OCI-LY7 (cell line): ENCODE measurements around the gene ASH1L.

Source experiments
- EZH2phosphoT487 ChIP-seq: fragments of 200-600 bp; sonication (generic); IDR thresholded peaks from 2 replicates; pipeline ENCODE4 v1.6.1; 2018; ENCODE audit warnings: low read depth, borderline replicate concordance, mild to moderate bottlenecking, mixed run types, antibody characterized with exemption, low read length, moderate library complexity, mixed read lengths
- TF ChIP-seq, protein P1 (sequence below): fragments of 200-600 bp; sonication (generic); conservative IDR thresholded peaks from 2 replicates; pipeline ENCODE4 v1.5.1; 2014; ENCODE audit warnings: mild to moderate bottlenecking, antibody characterized with exemption, low read length, moderate library complexity, mixed read lengths

GRCh38 chr1:155319536-155319935 lies 243.1 kb downstream of the ASH1L start:
- TF ChIP-seq, protein P1, sequence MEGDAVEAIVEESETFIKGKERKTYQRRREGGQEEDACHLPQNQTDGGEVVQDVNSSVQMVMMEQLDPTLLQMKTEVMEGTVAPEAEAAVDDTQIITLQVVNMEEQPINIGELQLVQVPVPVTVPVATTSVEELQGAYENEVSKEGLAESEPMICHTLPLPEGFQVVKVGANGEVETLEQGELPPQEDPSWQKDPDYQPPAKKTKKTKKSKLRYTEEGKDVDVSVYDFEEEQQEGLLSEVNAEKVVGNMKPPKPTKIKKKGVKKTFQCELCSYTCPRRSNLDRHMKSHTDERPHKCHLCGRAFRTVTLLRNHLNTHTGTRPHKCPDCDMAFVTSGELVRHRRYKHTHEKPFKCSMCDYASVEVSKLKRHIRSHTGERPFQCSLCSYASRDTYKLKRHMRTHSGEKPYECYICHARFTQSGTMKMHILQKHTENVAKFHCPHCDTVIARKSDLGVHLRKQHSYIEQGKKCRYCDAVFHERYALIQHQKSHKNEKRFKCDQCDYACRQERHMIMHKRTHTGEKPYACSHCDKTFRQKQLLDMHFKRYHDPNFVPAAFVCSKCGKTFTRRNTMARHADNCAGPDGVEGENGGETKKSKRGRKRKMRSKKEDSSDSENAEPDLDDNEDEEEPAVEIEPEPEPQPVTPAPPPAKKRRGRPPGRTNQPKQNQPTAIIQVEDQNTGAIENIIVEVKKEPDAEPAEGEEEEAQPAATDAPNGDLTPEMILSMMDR = no peak
- no peak for TF ChIP-seq EZH2phosphoT487
